HCT116 (cell line): ENCODE results near the gene RTL3. TPM values are rescaled to one million over a fixed set of nuclear protein-coding genes. Genes with fewer than 3 reads are reported as not detected.

Experiments used
- ATAC-seq: fragments of 200-7000 bp; cut with Tn5 transposase; 2 replicates; pipeline ENCODE4 v1.9.1; 2020; ENCODE audit warnings: mild to moderate bottlenecking, moderate library complexity
- BruUV-seq: library from RNA; stranded (reverse); fragments of 400-500 nt; replicated peaks from 2 replicates; lab custom pipeline; 2021; lab: Mats Ljungman, UMichigan
- CTCF ChIA-PET: fragments of 300-600 bp; sonication (Branson Sonifier 250); formaldehyde crosslinking; loops from one replicate; lab custom pipeline; 2021; ENCODE audit warnings: antibody characterized with exemption; lab: Charles Lee
- POLR2A ChIA-PET: fragments of 300-600, 350-600 bp; sonication (Branson Sonifier 250); formaldehyde crosslinking; loops from one replicate; lab custom pipeline; 2021; ENCODE audit warnings: antibody characterized with exemption; lab: Charles Lee
- RAD21 ChIA-PET, 2 experiments: fragments of 300-600 bp; sonication (Branson Sonifier 250); formaldehyde crosslinking; loops; one replicate each; lab custom pipeline; 2023; ENCODE audit warnings: low total read pairs in 2 of 2; ENCODE audit not compliant: uncharacterized antibody in 2 of 2, unreplicated experiment in 2 of 2, low non-redundant PET in 1 of 2; lab: Charles Lee
- DNase-seq: peaks from one replicate; pipeline ENCODE4 v3.0.0-alpha.2; 2010; ENCODE audit warnings: low read depth, low spot score
- H2AFZ ChIP-seq: fragments of 200-600 bp; shearing (Covaris generic), sonication (generic); 2 replicates; pipeline ENCODE4 v1.6.1; 2017; ENCODE audit warnings: low read depth, mixed run types, mixed read lengths, antibody characterized with exemption, low read length; ENCODE audit not compliant: poor library complexity, severe bottlenecking
- H3K27ac ChIP-seq: 2 replicates; pipeline ENCODE4 v1.5.1; 2012; ENCODE audit warnings: low read depth, low read length
- H3K27me3 ChIP-seq: fragments of 200-600 bp; sonication (generic); 2 replicates; pipeline ENCODE4 v1.6.1; 2016; ENCODE audit warnings: mixed run types, low read length, mixed read lengths; ENCODE audit not compliant: insufficient read depth
- H3K36me3 ChIP-seq, 2 experiments: fragments of 200-500 bp in 1 of 2; fragments of 200-600 bp in 1 of 2; sonication (Bioruptor generic) in 1 of 2; sonication (generic) in 1 of 2; 2 replicates each; pipeline versions ENCODE4 v1.5.1 to v1.6.1; 2014 to 2016; ENCODE audit warnings: low read length in 2 of 2, inconsistent platforms in 1 of 2, mixed read lengths in 1 of 2, mixed run types in 1 of 2; ENCODE audit not compliant: insufficient read depth in 2 of 2, control insufficient read depth in 1 of 2
- H3K4me1 ChIP-seq, 2 experiments: fragments of 200-600 bp in 1 of 2; sonication (generic) in 1 of 2; 2 replicates each; pipeline versions ENCODE4 v1.5.1 to v1.6.1; 2012 to 2017; ENCODE audit warnings: low read length in 2 of 2, inconsistent platforms in 1 of 2, mild to moderate bottlenecking in 1 of 2, mixed read lengths in 1 of 2, mixed run types in 1 of 2, moderate library complexity in 1 of 2; ENCODE audit not compliant: insufficient read depth in 2 of 2, control insufficient read depth in 1 of 2
- H3K4me2 ChIP-seq: fragments of 200-600 bp; sonication (generic); 2 replicates; pipeline ENCODE4 v1.6.1; 2017; ENCODE audit warnings: mixed run types, low read length, mixed read lengths
- H3K4me3 ChIP-seq, 2 experiments: fragments of 200-600 bp in 1 of 2; sonication (generic) in 1 of 2; replicated peaks in 1 of 2; 2 replicates each; pipeline ENCODE4 v1.5.1; 2011 to 2016; ENCODE audit warnings: low read length in 2 of 2, control low read depth in 1 of 2, low read depth in 1 of 2, mild to moderate bottlenecking in 1 of 2, mixed read lengths in 1 of 2, mixed run types in 1 of 2
- H3K79me2 ChIP-seq: fragments of 200-600 bp; sonication (generic); 2 replicates; pipeline ENCODE4 v1.6.1; 2017; ENCODE audit warnings: mild to moderate bottlenecking, mixed run types, low read length, moderate library complexity, mixed read lengths; ENCODE audit not compliant: insufficient read depth
- H3K9ac ChIP-seq: fragments of 200-600 bp; sonication (generic); 2 replicates; pipeline ENCODE4 v1.6.1; 2016; ENCODE audit warnings: low read length, mixed read lengths
- H3K9me2 ChIP-seq: fragments of 200-600 bp; sonication (generic), shearing (Covaris generic); 2 replicates; pipeline ENCODE4 v1.6.1; 2017; ENCODE audit warnings: mixed run types, mild to moderate bottlenecking, moderate library complexity; ENCODE audit not compliant: insufficient read depth
- H3K9me3 ChIP-seq, 2 experiments: fragments of 200-500 bp in 1 of 2; fragments of 200-600 bp in 1 of 2; sonication (Bioruptor generic) in 1 of 2; sonication (generic) in 1 of 2; 2 replicates each; pipeline ENCODE4 v1.6.1; 2014 to 2017; ENCODE audit warnings: low read length in 2 of 2, mixed read lengths in 2 of 2, inconsistent platforms in 1 of 2, low read depth in 1 of 2, mild to moderate bottlenecking in 1 of 2, mixed run types in 1 of 2, moderate library complexity in 1 of 2; ENCODE audit not compliant: control insufficient read depth in 1 of 2, insufficient read depth in 1 of 2
- H4K20me1 ChIP-seq: fragments of 200-600 bp; sonication (generic), shearing (Covaris generic); 2 replicates; pipeline ENCODE4 v1.6.1; 2017; ENCODE audit warnings: mixed run types, mild to moderate bottlenecking, moderate library complexity; ENCODE audit not compliant: insufficient read depth
- ATF3 ChIP-seq: IDR thresholded peaks from 2 replicates; pipeline ENCODE4 v1.6.1; 2012
- CTCF ChIP-seq, 3 experiments: fragments of 200-600 bp in 1 of 3; sonication (generic) in 1 of 3; IDR thresholded peaks in 2 of 3; conservative IDR thresholded peaks in 1 of 3; 2 replicates each; pipeline ENCODE4 v1.5.1; 2012 to 2017; ENCODE audit warnings: low read depth in 2 of 3, low read length in 2 of 3, antibody characterized with exemption in 1 of 3, borderline replicate concordance in 1 of 3, control low read depth in 1 of 3, mild to moderate bottlenecking in 1 of 3, mixed read lengths in 1 of 3, mixed run types in 1 of 3, moderate library complexity in 1 of 3; ENCODE audit not compliant: insufficient read depth in 1 of 3
- EGR1 ChIP-seq: IDR thresholded peaks from 2 replicates; pipeline ENCODE4 v1.6.1; 2012; ENCODE audit warnings: low read depth
- ELF1 ChIP-seq: IDR thresholded peaks from 2 replicates; pipeline ENCODE4 v1.6.1; 2012; ENCODE audit warnings: low read depth, borderline replicate concordance
- EZH2 ChIP-seq: fragments of 200-600 bp; sonication (generic); IDR thresholded peaks from 2 replicates; pipeline ENCODE4 v1.6.1; 2017; ENCODE audit warnings: antibody characterized with exemption, mixed run types
- EZH2phosphoT487 ChIP-seq: fragments of 200-600 bp; IDR thresholded peaks from 2 replicates; pipeline ENCODE4 v1.6.1; 2018; ENCODE audit warnings: antibody characterized with exemption, borderline replicate concordance
- FOSL1 ChIP-seq: IDR thresholded peaks from 2 replicates; pipeline ENCODE4 v1.6.1; 2012; ENCODE audit warnings: low read depth
- JUND ChIP-seq: IDR thresholded peaks from 2 replicates; pipeline ENCODE4 v1.6.1; 2012
- POLR2A ChIP-seq: IDR thresholded peaks from 2 replicates; pipeline ENCODE4 v1.7.0; 2011; ENCODE audit warnings: borderline replicate concordance; ENCODE audit not compliant: insufficient read depth, insufficient read length; ENCODE audit errors: extremely low read depth
- POLR2AphosphoS5 ChIP-seq: IDR thresholded peaks from 2 replicates; pipeline ENCODE4 v1.6.1; 2011; ENCODE audit warnings: mild to moderate bottlenecking, low read depth, low read length, moderate library complexity
- SIN3A ChIP-seq: IDR thresholded peaks from 2 replicates; pipeline ENCODE4 v1.6.1; 2012; ENCODE audit warnings: low read depth
- SP1 ChIP-seq: IDR thresholded peaks from 2 replicates; pipeline ENCODE4 v1.6.1; 2012; ENCODE audit warnings: low read depth
- SRF ChIP-seq: IDR thresholded peaks from 2 replicates; pipeline ENCODE4 v1.6.1; 2012; ENCODE audit warnings: low read depth
- YY1 ChIP-seq: IDR thresholded peaks from 2 replicates; pipeline ENCODE4 v1.6.1; 2011; ENCODE audit warnings: low read length, low read depth, moderate library complexity, mild to moderate bottlenecking; ENCODE audit not compliant: insufficient replicate concordance; ENCODE audit errors: extremely low read depth
- ZBTB33 ChIP-seq: IDR thresholded peaks from 2 replicates; pipeline ENCODE4 v1.6.1; 2011; ENCODE audit warnings: mild to moderate bottlenecking, low read length, moderate library complexity; ENCODE audit not compliant: insufficient replicate concordance; ENCODE audit errors: extremely low read depth
- ZFX ChIP-seq: fragments of 450-650 bp; IDR thresholded peaks from 2 replicates; pipeline ENCODE4 v1.6.1; 2017
- ZNF274 ChIP-seq: fragments of 200-500 bp; sonication (Bioruptor generic); IDR thresholded peaks from 2 replicates; pipeline ENCODE4 v1.6.1; 2014; ENCODE audit warnings: mild to moderate bottlenecking, low read depth, low read length, inconsistent platforms
- intact Hi-C: fragments of 100-400 bp; cut with micrococcal nuclease; formaldehyde crosslinking; loops from 2 replicates; pipeline ENCODE4 v1.10.0; 2022
- total RNA-seq: library from RNA; stranded (reverse); gene quantifications from one replicate; pipeline ENCODE4 v1.2.1, GENCODE V29; 2021; ENCODE audit not compliant: unreplicated experiment

RTL3 gene
- total RNA-seq, 1 experiment from 2014 or later = not detected

DNA sequence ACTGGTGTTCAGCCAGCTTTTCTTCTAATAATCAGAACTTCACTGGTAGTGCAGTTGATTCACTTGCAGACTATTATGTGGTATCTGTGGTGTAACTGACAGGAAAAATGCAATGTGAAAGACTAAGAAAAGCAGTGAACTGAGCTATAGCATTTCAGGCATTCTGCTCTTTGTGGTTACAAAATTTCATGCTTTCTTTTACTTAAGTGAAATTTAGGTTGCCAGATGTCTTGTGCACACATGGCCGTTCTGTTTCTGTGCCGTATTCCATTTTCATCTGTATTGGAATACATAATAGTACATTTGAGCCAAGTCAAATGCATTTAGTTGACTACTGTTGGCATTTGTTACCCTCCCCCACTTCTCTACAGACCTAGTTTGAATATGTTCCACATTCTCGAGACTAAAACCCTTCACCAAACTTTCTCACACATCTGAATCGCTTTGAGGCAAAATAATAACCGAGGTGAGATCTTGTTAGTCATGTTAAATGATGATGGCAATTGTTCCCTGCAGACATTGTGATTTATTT is 8.2 kb downstream of the RTL3 start:
- Histone ChIP-seq H3K36me3 (no peaks in the 10 kb centered on the region), H3K9ac (no peak overlapping the region), H4K20me1 (no peaks in the 10 kb centered on the region), H2AFZ (no peak overlapping the region), H3K27ac (no peak overlapping the region), H3K27me3 (no peaks in the 10 kb centered on the region), H3K79me2 (no peaks in the 10 kb centered on the region), H3K4me2 (no peak overlapping the region), H3K4me3 (no peak overlapping the region), H3K9me2 (no peaks in the 10 kb centered on the region), H3K4me1 (no peaks in the 10 kb centered on the region), H3K9me3 (no peaks in the 10 kb centered on the region)
- no peak for DNase-seq
- no peak for ATAC-seq
- intact Hi-C loops = no loop called here
- ChIA-PET RAD21 (no interaction called here), CTCF (no interaction called here), POLR2A (no interaction called here)
- no TSS peak for BruUV-seq
- no peak for TF ChIP-seq ZBTB33
- TF ChIP-seq SIN3A = no peak
- TF ChIP-seq ZNF274 = no peak
- TF ChIP-seq SRF = no peak
- TF ChIP-seq POLR2AphosphoS5 = no peak
- TF ChIP-seq ZFX = no peak
- TF ChIP-seq JUND = no peak
- TF ChIP-seq EZH2 = no peak
- TF ChIP-seq EGR1 = no peak
- no peak for TF ChIP-seq SP1
- no peak for TF ChIP-seq ATF3
- no peak for TF ChIP-seq FOSL1
- TF ChIP-seq EZH2phosphoT487 = no peak
- no peak for TF ChIP-seq POLR2A
- no peak for TF ChIP-seq ELF1
- TF ChIP-seq CTCF (IDR thresholded peaks at IDR 0.05 in 2 of 3, conservative IDR thresholded peaks at IDR 0.05 in 1 of 3; ENCODE audit: borderline replicate concordance in 1 of 3, insufficient read depth in 1 of 3, low read depth in 2 of 3, low read length in 2 of 3) = no peak
- no peak for TF ChIP-seq YY1
